BJ (cell line): ENCODE results near the gene UMPS. TPM values are rescaled to one million over a fixed set of nuclear protein-coding genes. Genes with fewer than 3 reads are reported as not detected.
"Not testable (repeated sequence)": the region's sequence is repeated elsewhere in the genome, so short reads cannot be mapped to it uniquely, and the experiment has no call there.

Experiments used
- CTCF ChIA-PET: fragments of 350-600 bp; formaldehyde crosslinking; extraction: SDS; loops from one replicate; lab custom pipeline; 2021; ENCODE audit warnings: antibody characterized with exemption, inconsistent platforms; lab: Yijun Ruan, JAX
- POLR2A ChIA-PET: fragments of 300-600 bp; sonication (Branson Sonifier 250); formaldehyde crosslinking; extraction: SDS; loops from one replicate; lab custom pipeline; 2021; ENCODE audit warnings: antibody characterized with exemption; lab: Charles Lee
- DNase-seq: peaks from one replicate; pipeline ENCODE4 v3.0.0-alpha.2; 2011; ENCODE audit warnings: low read depth
- H3K27me3 ChIP-seq: 2 replicates; pipeline ENCODE4 v1.6.0; 2011; ENCODE audit warnings: low read length; ENCODE audit not compliant: control insufficient read depth, insufficient read depth
- H3K36me3 ChIP-seq: 2 replicates; pipeline ENCODE4 v1.5.1; 2011; ENCODE audit warnings: low read length; ENCODE audit not compliant: control insufficient read depth, insufficient read depth
- H3K4me3 ChIP-seq: 2 replicates; pipeline ENCODE4 v1.5.1; 2011; ENCODE audit warnings: low read depth, mild to moderate bottlenecking, control low read depth, low read length
- CTCF ChIP-seq: IDR thresholded peaks from 2 replicates; pipeline ENCODE4 v1.5.1; 2011; ENCODE audit warnings: low read depth, mild to moderate bottlenecking, control low read depth, inconsistent platforms, low read length, moderate library complexity; ENCODE audit not compliant: insufficient read depth
- polyA plus RNA-seq: library from polyadenylated mRNA; depleted of rRNA; stranded (reverse); fragments of >200 nt; gene quantifications from 2 replicates; pipeline ENCODE4 v1.2.3, GENCODE V29; 2011

The UMPS gene
- polyA plus RNA-seq, 1 experiment, result 23.4 TPM

DNA sequence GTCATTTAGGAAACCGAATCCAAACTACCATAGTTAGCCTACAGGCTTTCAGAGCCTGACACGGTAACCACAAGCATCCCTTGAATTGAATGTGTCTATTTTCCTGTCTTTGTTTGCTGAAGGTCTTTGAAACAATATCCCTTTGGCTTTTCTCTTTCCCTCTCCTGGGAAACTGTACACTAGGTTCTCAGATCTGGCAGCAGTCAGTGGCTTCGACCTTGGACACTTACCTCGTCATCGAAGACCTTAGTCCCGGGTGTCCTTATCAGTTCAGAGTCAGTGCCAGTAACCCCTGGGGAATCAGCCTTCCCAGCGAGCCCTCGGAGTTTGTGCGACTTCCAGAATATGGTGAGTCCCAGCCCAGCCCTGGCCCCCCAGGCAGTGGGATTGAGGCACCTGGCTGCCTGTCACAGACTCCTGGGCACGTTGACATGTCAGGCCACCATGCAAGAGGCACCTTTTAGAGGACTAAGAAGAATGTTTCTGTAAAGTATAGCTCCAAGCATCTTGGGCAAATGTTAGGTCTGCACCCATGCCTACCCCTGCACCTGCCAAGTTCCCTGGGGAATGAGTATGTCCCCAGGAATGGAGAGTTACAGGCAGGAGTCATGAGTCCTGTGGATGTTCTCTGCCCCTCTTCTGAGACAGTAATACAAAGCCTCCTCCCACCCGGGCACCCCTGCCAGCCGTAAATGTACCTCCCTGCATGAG lies 30.4 kb upstream of the UMPS start:
- Histone ChIP-seq H3K27me3 (no peaks in the 10 kb centered on the region; the same call in none of the 2 replicates), H3K4me3 (no peak overlapping the region), H3K36me3 (no peaks in the 10 kb centered on the region)
- CTCF ChIA-PET, result interaction anchor here (1.3 to 4.7 kb wide), 2 partner anchors 10 to 61 kb away, joined by 4 to 29 read pairs; no protein-coding TSS in a partner anchor
- POLR2A ChIA-PET, result no interaction called here
- TF ChIP-seq CTCF, result no peak
- DNase-seq, result no peak

- no peak overlapping the region for H3K4me3 ChIP-seq
- ChIA-PET CTCF (interaction anchor here (0.6 to 4.7 kb wide), 3 partner anchors 11 to 136 kb away, joined by 5 to 29 read pairs (median 8); no protein-coding TSS in a partner anchor), POLR2A (no interaction called here)
- no peak for TF ChIP-seq CTCF
- peaks cover under 1% of the 10 kb centered on the region for H3K27me3 ChIP-seq
- no peak for DNase-seq
- no peaks in the 10 kb centered on the region for H3K36me3 ChIP-seq
These were observed 29.2 kb upstream of the UMPS start for GRCh38 chr3:124700880-124701684.

DNA sequence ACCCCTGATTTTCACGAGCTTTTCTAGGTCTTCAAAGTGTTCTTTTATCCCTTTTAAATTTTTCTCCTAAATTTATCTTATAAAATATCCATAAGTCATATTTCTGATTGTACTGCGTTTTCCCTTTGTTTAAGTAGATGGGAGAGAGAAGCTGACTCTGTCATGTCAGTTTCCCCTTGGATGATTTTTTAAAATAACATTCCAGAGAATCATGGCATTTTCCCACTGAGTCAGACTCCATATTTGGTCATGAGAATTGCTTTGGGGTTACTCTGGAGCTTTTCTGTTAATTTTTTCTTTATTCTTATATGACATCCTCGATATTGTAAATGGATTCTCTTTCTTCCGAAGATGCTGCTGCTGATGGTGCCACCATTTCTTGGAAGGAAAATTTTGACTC lies 28.6 kb upstream of the UMPS start:
- no peak for TF ChIP-seq CTCF
- Histone ChIP-seq H3K36me3 (no peaks in the 10 kb centered on the region), H3K4me3 (no peak overlapping the region), H3K27me3 (peaks cover 2% of the 10 kb centered on the region; the same call in 1 of the 2 replicates)
- ChIA-PET POLR2A (no interaction called here), CTCF (interaction anchor here (0.6 to 4.7 kb wide), 3 partner anchors 12 to 137 kb away, joined by 5 to 29 read pairs (median 8); no protein-coding TSS in a partner anchor)
- no peak for DNase-seq

GRCh38 chr3:124702950-124703349 lies 27.3 kb upstream of the UMPS start:
- ChIA-PET CTCF (interaction anchor here (0.6 kb wide), 1 partner anchor 312 kb away, joined by 3 read pairs; no protein-coding TSS in a partner anchor), POLR2A (no interaction called here)
- DNase-seq, result no peak
- TF ChIP-seq CTCF, result no peak
- Histone ChIP-seq H3K27me3 (peaks cover 2% of the 10 kb centered on the region; the same call in 1 of the 2 replicates), H3K4me3 (no peak overlapping the region), H3K36me3 (no peaks in the 10 kb centered on the region)

DNA sequence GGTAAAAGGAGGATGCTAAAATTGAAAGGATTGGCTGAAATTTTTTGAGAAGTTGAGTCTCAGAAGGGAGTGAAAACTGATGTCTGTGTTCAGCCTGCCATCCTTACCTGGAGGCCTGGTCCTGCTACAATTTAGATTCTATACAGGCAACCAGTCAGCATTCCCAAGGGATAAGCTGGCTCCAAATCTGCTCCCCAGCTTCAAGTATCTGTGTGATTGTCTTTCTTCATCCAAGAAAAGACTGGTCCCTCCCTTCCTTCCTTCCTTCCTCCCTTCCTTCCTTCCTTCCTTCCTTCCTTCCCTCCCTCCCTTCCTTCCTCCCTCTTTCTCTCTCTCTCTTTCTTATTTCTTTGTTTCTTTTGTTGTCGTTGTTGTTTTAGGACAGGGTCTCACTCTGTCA lies 24.7 kb upstream of the UMPS start:
- ChIA-PET CTCF (interaction anchor here (0.6 kb wide), 1 partner anchor 694 kb away, joined by 3 read pairs; no protein-coding TSS in a partner anchor), POLR2A (no interaction called here)
- DNase-seq, result no peak

GRCh38 chr3:124707223-124707622 lies 23.0 kb upstream of the UMPS start:
- H3K36me3 ChIP-seq, DNase-seq, POLR2A ChIA-PET, H3K4me3 ChIP-seq, H3K27me3 ChIP-seq: not testable (repeated sequence)
- CTCF ChIA-PET, result interaction anchor here (0.6 to 1.4 kb wide), 2 partner anchors 15 to 213 kb away, joined by 3 read pairs; no protein-coding TSS in a partner anchor

More for the DNA sequence above, 24.7 kb upstream of the UMPS start:
- TF ChIP-seq CTCF, result no peak
- 0 out of 2 replicates have a peak, but pooled peaks cover 2% of the 10 kb centered on the region for H3K27me3 ChIP-seq
- no peaks in the 10 kb centered on the region for H3K36me3 ChIP-seq
- no peak overlapping the region for H3K4me3 ChIP-seq
